HFFc6 (cell line): ENCODE data around the gene DSG2. TPM values are rescaled to one million over a fixed set of nuclear protein-coding genes. Genes with fewer than 3 reads are reported as not detected.

Source experiments
- DNase-seq: peaks from one replicate; pipeline ENCODE4 v3.0.0-alpha.2; 2018
- H3K27ac Mint-ChIP-seq: 2 replicates; pipeline ENCODE4 v1.8.0; 2020; ENCODE audit warnings: mild to moderate bottlenecking, mixed read lengths
- H3K27me3 Mint-ChIP-seq: 2 replicates; pipeline ENCODE4 v1.8.0; 2021; ENCODE audit warnings: mild to moderate bottlenecking, moderate library complexity, mixed read lengths; ENCODE audit not compliant: insufficient read depth
- H3K36me3 Mint-ChIP-seq: 2 replicates; pipeline ENCODE4 v1.8.0; 2021; ENCODE audit warnings: low read depth, mixed read lengths
- H3K4me1 Mint-ChIP-seq: 2 replicates; pipeline ENCODE4 v1.8.0; 2020; ENCODE audit warnings: low read depth, mixed read lengths
- H3K4me3 Mint-ChIP-seq: 2 replicates; pipeline ENCODE4 v1.8.0; 2020; ENCODE audit warnings: mild to moderate bottlenecking, moderate library complexity, mixed read lengths
- H3K9me3 Mint-ChIP-seq: 2 replicates; pipeline ENCODE4 v1.8.0; 2020; ENCODE audit warnings: mild to moderate bottlenecking, mixed read lengths
- CTCF ChIP-seq: fragments of 200-600 bp; sonication (generic); IDR thresholded peaks from 2 replicates; pipeline ENCODE4 v1.5.0; 2021; ENCODE audit warnings: antibody characterized with exemption, mild to moderate bottlenecking
- total RNA-seq, 6 experiments: library from RNA; stranded (reverse); fragmentation: NEBNext Ultra II Directional; extraction: Animal tissue kit (Norgen Biotek cat#: 25700); gene quantifications; 2 replicates in 1 of 6; 3 replicates in 5 of 6; pipeline ENCODE4 v1.2.3, GENCODE V29; 2021

DSG2 gene
- total RNA-seq, 6 experiments from 2014 or later = not detected

GRCh38 chr18:31513189-31513935, 15.4 kb downstream of the DSG2 start:
- Mint-ChIP-seq H3K36me3 (no peaks in the 10 kb centered on the region), H3K27ac (no peak overlapping the region), H3K4me1 (no peaks in the 10 kb centered on the region), H3K4me3 (no peak overlapping the region), H3K9me3 (peaks cover 13% of the 10 kb centered on the region), H3K27me3 (no peaks in the 10 kb centered on the region)
- no peak for TF ChIP-seq CTCF
- DNase-seq = no peak

GRCh38 chr18:31516437-31516836, 18.5 kb downstream of the DSG2 start:
- Mint-ChIP-seq H3K4me1 (no peaks in the 10 kb centered on the region), H3K27ac (no peak overlapping the region), H3K4me3 (no peak overlapping the region), H3K36me3 (no peaks in the 10 kb centered on the region), H3K27me3 (no peaks in the 10 kb centered on the region), H3K9me3 (peaks cover 9% of the 10 kb centered on the region)
- no peak for TF ChIP-seq CTCF
- no peak for DNase-seq

GRCh38 chr18:31526374-31526773, 28.4 kb downstream of the DSG2 start:
- no peaks in the 10 kb centered on the region for H3K36me3 Mint-ChIP-seq
- H3K4me1 Mint-ChIP-seq = no peaks in the 10 kb centered on the region
- no peak overlapping the region for H3K4me3 Mint-ChIP-seq
- peaks cover 18% of the 10 kb centered on the region for H3K9me3 Mint-ChIP-seq
- no peaks in the 10 kb centered on the region; the same call in 1 of the 2 replicates for H3K27me3 Mint-ChIP-seq
- TF ChIP-seq CTCF = no peak
- DNase-seq = no peak
- H3K27ac Mint-ChIP-seq = no peak overlapping the region

- Mint-ChIP-seq H3K4me3 (no peak overlapping the region), H3K4me1 (no peaks in the 10 kb centered on the region), H3K27me3 (no peaks in the 10 kb centered on the region; the same call in 1 of the 2 replicates), H3K36me3 (no peaks in the 10 kb centered on the region), H3K9me3 (peaks cover 11% of the 10 kb centered on the region), H3K27ac (no peak overlapping the region)
- TF ChIP-seq CTCF = no peak
- DNase-seq = no peak
These were observed 35.3 kb downstream of the DSG2 start for GRCh38 chr18:31533236-31533635.

GRCh38 chr18:31538837-31539236, 40.9 kb downstream of the DSG2 start:
- Mint-ChIP-seq H3K4me3 (no peak overlapping the region), H3K4me1 (no peaks in the 10 kb centered on the region), H3K36me3 (no peaks in the 10 kb centered on the region), H3K9me3 (peaks cover 18% of the 10 kb centered on the region), H3K27ac (no peak overlapping the region), H3K27me3 (no peaks in the 10 kb centered on the region)
- no peak for DNase-seq
- no peak for TF ChIP-seq CTCF
